ENCODE results near the gene SLC47A1. TPM values are rescaled to one million over a fixed set of nuclear protein-coding genes. Genes with fewer than 3 reads are reported as not detected.

SLC47A1 gene
- total and polyA plus RNA-seq, 10 of the 15 experiments (the other 5 are each of a cell fraction or from before 2014, with no cell fraction given): 0.41 TPM; not detected in 9

GRCh38 chr17:19590912-19591551 lies 57.4 kb downstream of the SLC47A1 start:
- 18% methylated on average over 7 of the region's 8 CpGs for WGBS (ENCODE audit: insufficient coverage, insufficient replicate concordance, low lambda C conversion rate, missing lambda C conversion rate)
- SMC1A ChIA-PET (ENCODE audit: uncharacterized antibody, unreplicated experiment): no interaction called here

GRCh38 chr17:19592316-19592715 lies 58.7 kb downstream of the SLC47A1 start:
- H3K4me3 ChIP-seq: no peak overlapping the region
- CTCF ChIA-PET: no interaction called here
- no peaks in the 10 kb centered on the region for H3K9me3 ChIP-seq (replicated peaks; ENCODE audit: control insufficient read depth, insufficient read depth, low read length)
- H2AFZ ChIP-seq (ENCODE audit: control insufficient read depth, low read depth, low read length): no peak overlapping the region
- no TSS peak for BruUV-seq (replicated peaks)
- H3K79me2 ChIP-seq (ENCODE audit: control insufficient read depth, insufficient read depth, low read length): no peaks in the 10 kb centered on the region
- H3K36me3 ChIP-seq (ENCODE audit: control insufficient read depth in 2 of 2, insufficient read depth in 2 of 2, low read length in 1 of 2): no peaks in the 10 kb centered on the region
- no peak for ATAC-seq
- H3K4me2 ChIP-seq (ENCODE audit: control insufficient read depth, insufficient read depth): no peak overlapping the region
- H4K20me1 ChIP-seq (ENCODE audit: control insufficient read depth, insufficient read depth): no peaks in the 10 kb centered on the region
- DNase-seq (ENCODE audit: low read depth, low spot score): no peak
- H3K4me1 ChIP-seq (ENCODE audit: control insufficient read depth, insufficient read depth, low read length): no peaks in the 10 kb centered on the region
- in situ Hi-C loops (cut with MboI) (no loop called here), intact Hi-C loops (cut with micrococcal nuclease; ENCODE audit: unreplicated experiment) (no loop called here)
- RAD21 ChIA-PET (ENCODE audit: unreplicated experiment): no interaction called here
- no peak for TF ChIP-seq ZBTB11 (CRISPR knock-in tag; IDR thresholded peaks at IDR 0.05)
- SMC1A ChIA-PET (ENCODE audit: uncharacterized antibody, unreplicated experiment): no interaction called here
- H3K27ac ChIP-seq (ENCODE audit: control insufficient read depth, insufficient read depth): no peak overlapping the region
- no peaks in the 10 kb centered on the region; a peak in 1 of 4 replicates for H3K27me3 ChIP-seq (replicated peaks in 1 of 2; ENCODE audit: control insufficient read depth in 2 of 2, insufficient read depth in 2 of 2, low read length in 1 of 2)
- no peak for FAIRE-seq
- POLR2A ChIA-PET: no interaction called here
- no peak overlapping the region for H3K9ac ChIP-seq (ENCODE audit: control insufficient read depth, insufficient read depth, low read length)
- 0% methylated on average over 4 of the region's 4 CpGs for WGBS (ENCODE audit: insufficient coverage, insufficient replicate concordance, low lambda C conversion rate, missing lambda C conversion rate)

More at GRCh38 chr17:19590912-19591551, 57.4 kb downstream of the SLC47A1 start:
- ATAC-seq (no peak), DNase-seq (ENCODE audit: low read depth, low spot score) (no peak), FAIRE-seq (no peak)
- Histone ChIP-seq H3K27ac (ENCODE audit: control insufficient read depth, insufficient read depth) (no peak overlapping the region), H3K36me3 (ENCODE audit: control insufficient read depth in 2 of 2, insufficient read depth in 2 of 2, low read length in 1 of 2) (no peaks in the 10 kb centered on the region), H3K27me3 (replicated peaks in 1 of 2; ENCODE audit: control insufficient read depth in 2 of 2, insufficient read depth in 2 of 2, low read length in 1 of 2) (no peaks in the 10 kb centered on the region; a peak in 1 of 4 replicates), H3K9me3 (replicated peaks; ENCODE audit: control insufficient read depth, insufficient read depth, low read length) (no peaks in the 10 kb centered on the region), H3K4me1 (ENCODE audit: control insufficient read depth, insufficient read depth, low read length) (no peaks in the 10 kb centered on the region), H4K20me1 (ENCODE audit: control insufficient read depth, insufficient read depth) (no peaks in the 10 kb centered on the region), H2AFZ (ENCODE audit: control insufficient read depth, low read depth, low read length) (no peak overlapping the region), H3K79me2 (ENCODE audit: control insufficient read depth, insufficient read depth, low read length) (no peaks in the 10 kb centered on the region), H3K4me3 (no peak overlapping the region), H3K9ac (ENCODE audit: control insufficient read depth, insufficient read depth, low read length) (no peak overlapping the region), H3K4me2 (ENCODE audit: control insufficient read depth, insufficient read depth) (no peak overlapping the region)
- no TSS peak for BruUV-seq (replicated peaks)
- ChIA-PET POLR2A (no interaction called here), RAD21 (ENCODE audit: unreplicated experiment) (no interaction called here), CTCF (no interaction called here)
- in situ Hi-C loops (cut with MboI): no loop called here
- TF ChIP-seq RCOR1 (conservative IDR thresholded peaks at IDR 0.05; ENCODE audit: low read depth, low read length) (no peak), NFYB (IDR thresholded peaks at IDR 0.05; ENCODE audit: insufficient read depth, low read depth, low read length) (no peak), POLR2AphosphoS2 (IDR thresholded peaks at IDR 0.05; ENCODE audit: low read depth, low read length) (no peak)
- intact Hi-C loops (cut with micrococcal nuclease; ENCODE audit: unreplicated experiment): no loop called here

Data from GM12878 (cell line).